NCI-H2227 (cell line): Measurements from ENCODE around the gene CALY.
"Not testable (repeated sequence)": the region's sequence is repeated elsewhere in the genome, so short reads cannot be mapped to it uniquely, and the experiment has no call there.

ENCODE experiments used
- DNase-seq: peaks from one replicate; lab custom pipeline; 2025; ENCODE audit not compliant: unreplicated experiment; lab: John Stamatoyannopoulos, UW

The CALY gene

DNA sequence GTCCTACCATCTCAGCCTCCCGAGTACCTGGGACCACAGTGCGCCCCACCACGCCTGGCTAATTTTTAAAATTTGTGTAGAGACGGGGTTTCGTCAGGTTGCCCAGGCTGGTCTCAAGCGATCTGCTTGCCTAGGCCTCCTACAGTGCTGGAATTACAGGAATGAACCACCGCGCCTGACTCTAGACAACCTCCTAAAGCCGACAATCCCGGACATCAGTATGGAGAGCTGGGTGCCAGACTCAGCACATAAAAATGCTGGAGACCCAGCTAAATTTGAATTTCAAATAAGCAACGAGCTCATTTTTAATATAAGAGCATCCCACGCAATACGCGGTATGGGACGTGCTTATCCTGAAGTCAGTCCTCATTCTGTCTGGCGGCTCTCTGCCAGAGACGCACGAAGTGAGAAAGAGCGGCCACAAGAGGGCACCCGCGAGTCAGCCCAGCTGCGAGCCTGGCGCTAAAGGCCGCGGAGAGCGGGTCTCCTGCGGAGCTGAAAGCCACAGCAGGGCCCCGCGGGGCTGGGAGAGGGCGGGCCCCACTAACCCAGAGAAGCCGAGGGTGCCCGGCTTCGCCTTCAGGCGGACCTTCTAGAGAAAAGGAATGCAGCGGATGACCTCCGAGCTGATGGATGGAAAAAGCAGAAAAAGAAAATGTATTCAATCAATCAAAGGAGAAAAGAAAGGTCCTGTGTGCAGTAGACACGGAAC lies 7.0 kb downstream of the CALY start:
- peak; percentile 87 for DNase-seq

- no peak for DNase-seq
Observed at GRCh38 chr10:133328358-133329343, 8.0 kb downstream of the CALY start.

DNA sequence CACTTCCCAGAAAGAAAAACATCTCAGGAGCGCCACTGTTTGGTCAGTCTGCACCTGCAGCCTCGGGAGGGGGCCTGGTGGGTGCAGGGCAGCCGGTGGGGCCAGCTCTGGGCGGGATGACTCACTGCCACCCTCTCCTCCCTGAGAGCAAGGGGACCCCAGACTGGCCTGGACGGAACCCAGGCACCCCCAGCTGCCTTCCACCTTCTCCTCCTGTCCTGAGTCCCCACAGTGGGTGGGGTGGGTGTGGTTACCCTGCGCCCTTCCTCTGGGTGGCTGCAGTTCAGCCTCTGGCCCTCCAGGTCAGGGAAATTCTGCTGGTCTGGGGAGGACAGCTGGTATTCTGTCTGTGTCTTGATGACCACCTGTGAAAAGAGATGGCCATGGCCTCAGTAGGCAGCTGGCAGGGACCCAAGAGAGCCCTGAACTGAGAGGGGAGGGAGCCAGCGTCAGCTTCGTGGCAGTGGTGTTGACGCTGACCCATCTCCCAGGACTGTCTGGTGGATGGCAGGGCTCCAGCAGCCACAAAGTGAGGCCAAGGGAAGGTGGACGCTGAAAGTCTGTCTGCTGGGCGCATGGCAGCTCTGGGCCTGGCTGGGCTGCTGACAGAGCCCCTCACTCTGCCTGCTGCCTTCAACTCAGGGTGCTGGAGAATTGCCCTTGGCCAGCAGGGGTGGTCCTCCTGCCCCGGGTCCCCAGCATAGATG lies 8.9 kb downstream of the CALY start:
- DNase-seq, result no peak

DNA sequence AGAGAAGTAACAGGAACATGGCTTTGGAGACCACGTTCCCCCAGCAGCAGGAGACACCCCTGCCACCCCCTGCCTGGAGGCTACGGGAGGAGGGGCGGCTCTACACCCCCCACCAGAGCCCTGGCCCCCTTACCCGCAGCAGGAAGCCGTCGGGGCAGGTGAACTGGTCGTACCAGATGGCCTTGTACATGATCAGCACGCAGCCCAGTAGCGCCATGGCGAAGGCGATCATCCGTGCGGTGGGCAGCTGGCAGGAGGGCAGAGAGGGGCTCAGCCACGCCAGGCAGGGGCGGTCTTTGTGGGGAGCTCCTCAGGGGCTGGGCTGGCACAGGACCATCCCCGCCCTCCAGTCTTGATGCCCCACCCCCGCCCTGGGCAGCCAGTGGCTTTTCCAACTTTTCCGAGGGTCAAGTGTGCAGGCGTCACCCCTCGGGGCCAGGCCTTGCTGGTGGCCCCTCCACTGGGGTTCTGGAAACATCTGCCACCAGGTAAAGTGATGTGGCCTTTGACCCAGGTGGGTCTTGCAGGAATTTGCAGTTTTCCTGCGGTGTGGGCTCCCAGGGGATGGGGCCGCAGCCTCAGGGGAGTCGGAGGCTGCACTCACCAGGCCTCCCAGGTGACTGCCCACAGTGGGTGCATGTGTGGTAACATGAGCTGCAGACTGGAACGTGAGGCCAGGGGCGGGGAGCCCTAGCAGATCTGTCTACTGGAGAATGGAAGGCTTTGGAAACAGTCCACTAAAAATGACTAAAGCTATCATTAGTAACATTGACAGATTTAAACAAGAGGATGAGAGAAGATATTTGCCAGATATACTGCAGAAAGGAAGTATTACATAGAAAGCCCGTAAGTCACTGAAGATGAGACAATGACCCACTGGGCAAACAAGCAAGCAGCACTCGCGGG lies 9.7 kb downstream of the CALY start:
- DNase-seq, result no peak

GRCh38 chr10:133326223-133326551 lies 10.5 kb downstream of the CALY start:
- DNase-seq, result no peak

DNA sequence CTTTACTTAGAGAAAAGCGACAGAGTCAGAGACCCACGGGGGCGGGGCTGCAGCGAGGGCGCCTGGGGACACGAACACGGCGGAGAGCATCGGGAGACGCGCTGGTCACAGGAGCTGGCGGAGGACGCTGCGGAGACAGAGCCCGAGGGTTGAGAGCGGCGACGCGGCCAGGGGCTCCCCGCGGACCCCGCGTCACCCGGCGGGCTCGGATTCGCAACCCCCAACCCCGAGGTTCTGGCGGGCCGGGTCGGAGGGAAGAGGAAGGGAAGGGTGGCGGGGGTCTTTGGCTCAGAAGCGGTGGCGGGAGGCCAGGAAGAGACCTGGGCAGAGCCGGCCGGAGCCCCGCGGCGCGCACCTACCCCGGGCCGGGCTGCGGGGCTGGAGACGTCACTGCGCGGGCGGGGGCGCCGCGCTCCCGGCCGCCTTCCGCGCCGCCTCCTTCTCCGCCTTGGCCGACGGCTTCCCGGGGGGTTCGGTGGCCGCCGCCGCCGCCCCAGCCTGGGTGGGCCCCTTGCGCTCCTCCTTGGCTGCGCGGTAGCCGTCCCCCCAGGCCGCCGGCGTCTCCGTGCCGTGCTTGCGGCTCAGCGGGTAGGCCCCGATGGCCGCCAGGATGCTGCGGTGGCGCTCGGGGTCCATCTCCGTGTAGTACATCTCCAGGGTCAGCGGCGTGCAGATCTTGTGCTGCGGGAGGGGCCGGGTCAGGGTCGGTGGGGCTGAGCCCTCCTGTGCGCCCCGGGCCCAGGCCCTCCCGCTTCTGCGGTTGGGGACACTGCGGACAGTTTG lies 11.1 kb downstream of the CALY start:
- peak; percentile 46 for DNase-seq

GRCh38 chr10:133324857-133325260 lies 11.8 kb downstream of the CALY start:
- peak; percentile 57 for DNase-seq

DNA sequence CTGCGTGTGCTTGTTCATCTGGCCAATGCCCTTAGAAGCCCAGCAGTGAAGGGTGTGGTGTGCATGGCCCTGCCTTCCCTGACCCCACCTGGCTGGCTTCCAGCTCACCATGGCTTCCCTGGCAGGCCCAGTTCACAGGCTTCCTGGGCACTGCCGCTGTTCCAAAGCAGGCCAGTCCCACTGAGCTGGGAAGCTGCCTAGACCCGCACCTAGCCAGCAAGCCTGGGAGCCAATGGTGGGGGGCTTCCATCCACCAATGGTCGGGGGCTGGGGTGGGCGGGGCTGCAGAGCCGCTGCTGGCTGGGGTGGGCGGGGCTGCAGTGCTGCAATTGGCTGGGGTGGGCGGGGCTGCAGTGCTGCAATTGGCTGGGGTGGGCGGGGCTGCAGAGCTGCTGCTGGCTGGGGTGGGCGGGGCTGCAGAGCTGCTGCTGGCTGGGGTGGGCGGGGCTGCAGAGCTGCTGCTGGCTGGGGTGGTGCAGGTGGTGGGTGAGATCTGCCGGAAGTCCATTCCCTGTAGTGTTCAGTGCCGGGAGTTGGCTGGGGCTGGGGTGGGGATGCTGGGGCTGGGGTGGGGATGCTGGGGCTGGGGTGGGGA lies 12.4 kb downstream of the CALY start:
- peak; percentile 86 for DNase-seq

- DNase-seq, result not testable (repeated sequence)
Observed at GRCh38 chr10:133322064-133322709, 14.5 kb downstream of the CALY start.

- DNase-seq, result not testable (repeated sequence)
Observed at GRCh38 chr10:133320852-133321422, 15.8 kb downstream of the CALY start.

DNA sequence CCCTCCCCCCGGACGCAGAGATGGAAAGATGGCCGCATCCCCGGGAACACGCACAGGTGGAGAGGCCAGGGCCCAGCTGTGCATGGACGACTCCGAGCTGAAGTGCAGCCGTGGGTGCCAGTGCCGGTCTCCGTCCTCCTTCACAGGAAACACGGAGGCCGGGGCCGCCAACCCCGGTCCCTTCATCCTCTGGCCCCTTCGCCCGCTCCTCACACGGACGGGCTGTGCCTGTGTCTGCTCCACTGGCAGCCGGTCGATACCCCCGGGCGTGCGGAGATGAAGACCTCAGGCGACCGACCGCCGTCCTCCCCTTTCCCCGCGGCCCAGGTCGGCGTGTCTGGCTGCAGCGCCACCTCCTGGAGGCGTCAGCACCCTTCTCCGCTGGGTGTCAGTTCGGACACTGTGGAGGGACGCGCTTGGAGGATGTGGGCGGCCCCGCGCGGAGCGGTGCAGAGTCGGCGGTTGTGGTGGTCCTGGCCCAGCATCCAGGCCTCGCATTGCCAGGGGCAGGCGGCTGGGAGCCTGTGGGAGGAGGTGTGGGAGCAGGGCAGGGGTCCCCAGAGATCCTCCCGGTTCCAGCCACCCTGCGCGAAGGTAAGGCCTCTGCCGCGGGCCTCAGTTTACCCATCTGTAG lies 18.1 kb downstream of the CALY start:
- DNase-seq, result peak; percentile 82

- DNase-seq, result no peak
Observed at GRCh38 chr10:133316732-133317131, 20.0 kb downstream of the CALY start.

DNA sequence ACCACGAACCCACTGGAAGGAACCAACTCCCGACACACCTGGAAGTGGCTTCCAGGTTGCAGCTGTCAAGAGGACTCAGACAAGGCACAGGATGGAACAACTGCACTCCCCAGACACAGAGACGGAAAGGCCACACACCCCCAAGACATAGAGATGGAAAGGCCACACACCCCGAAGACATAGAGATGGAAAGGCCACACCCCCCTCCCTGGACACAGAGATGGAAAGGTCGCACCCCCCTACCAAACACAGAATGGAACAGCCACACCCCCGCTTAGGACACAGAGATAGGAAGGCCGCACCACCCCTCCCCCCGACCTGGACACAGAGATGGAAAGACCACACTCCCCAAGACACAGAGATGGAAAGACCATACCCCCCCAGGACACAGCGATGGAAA lies 20.4 kb downstream of the CALY start:
- DNase-seq, result no peak

DNA sequence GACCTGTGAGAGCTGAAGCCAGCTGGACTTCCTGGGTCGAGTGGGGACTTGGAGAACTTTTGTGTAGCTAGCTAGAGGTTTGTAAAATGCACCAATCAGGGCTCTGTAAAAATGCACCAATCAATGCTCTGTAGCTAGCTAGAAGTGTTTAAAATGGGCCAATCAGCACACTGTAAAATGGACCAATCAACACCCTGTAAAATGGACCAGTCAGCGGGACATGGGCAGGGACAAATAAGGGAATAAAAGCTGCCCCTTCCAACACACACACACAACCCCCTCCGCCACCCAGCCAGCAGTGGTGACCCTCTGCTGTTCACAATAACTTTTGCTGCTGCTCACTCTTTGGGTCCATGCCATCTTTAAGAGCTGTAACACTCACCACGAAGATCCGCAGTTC lies 20.8 kb downstream of the CALY start:
- DNase-seq, result no peak

DNA sequence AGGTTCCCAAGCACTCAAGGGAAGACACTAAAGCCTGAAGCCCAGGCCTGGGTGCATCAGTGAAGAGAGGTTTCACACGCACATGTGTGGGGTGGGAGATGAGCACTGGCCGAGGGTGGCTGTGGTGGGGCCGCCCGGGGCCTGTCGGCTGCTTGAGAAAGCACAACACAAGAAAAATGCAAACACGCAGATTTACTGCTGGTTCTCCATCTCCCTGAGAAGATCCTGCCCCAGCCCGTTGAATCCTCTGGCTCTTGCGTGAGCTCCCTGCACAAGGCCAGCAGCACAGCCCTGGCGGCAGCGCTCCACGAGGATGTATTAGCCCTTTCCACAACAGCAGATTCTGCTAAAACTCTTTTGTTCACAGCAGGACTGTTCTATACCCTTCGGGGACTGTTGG lies 21.8 kb downstream of the CALY start:
- DNase-seq, result no peak

DNA sequence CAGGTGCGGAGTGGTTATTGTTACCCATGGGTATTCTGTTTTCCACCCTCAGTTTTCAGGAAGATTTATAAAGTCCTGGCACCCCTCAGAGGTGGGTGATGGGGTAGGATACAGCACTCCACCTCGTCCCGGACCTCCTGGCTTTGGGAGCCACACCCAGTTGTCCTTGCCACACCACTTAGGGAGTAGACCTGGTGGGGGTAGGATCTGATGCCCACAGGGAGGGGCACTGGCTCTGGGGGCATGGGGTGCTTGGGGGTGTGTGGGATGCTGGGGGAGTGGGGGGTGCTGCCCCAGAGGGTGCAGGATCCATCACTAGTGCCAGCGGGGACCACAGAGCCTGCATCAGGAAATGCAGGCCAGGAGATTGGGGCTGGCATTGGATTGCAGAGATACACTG lies 23.5 kb downstream of the CALY start:
- DNase-seq, result no peak

GRCh38 chr10:133312769-133313145 lies 23.9 kb downstream of the CALY start:
- DNase-seq, result no peak
